ENCODE data around the gene SCAPER.

SCAPER gene

GRCh38 chr15:76553102-76553501 is 352.0 kb downstream of the SCAPER start:
- ChIA-PET POLR2A (no interaction called here), CTCF (no interaction called here)

GRCh38 chr15:76546805-76547204 is 358.3 kb downstream of the SCAPER start:
- no peak for TF ChIP-seq CTCF (IDR thresholded peaks at IDR 0.05; ENCODE audit: control extremely low read depth, extremely low read depth, low read depth, missing control alignments)
- ChIA-PET CTCF (no interaction called here), POLR2A (no interaction called here)
- no peak for DNase-seq (ENCODE audit: extremely low spot score)

More at GRCh38 chr15:76553102-76553501, 352.0 kb downstream of the SCAPER start:
- no peak for TF ChIP-seq CTCF (IDR thresholded peaks at IDR 0.05; ENCODE audit: control extremely low read depth, extremely low read depth, low read depth, missing control alignments)
- no peak for DNase-seq (ENCODE audit: extremely low spot score)

GRCh38 chr15:76533995-76534394 is 371.1 kb downstream of the SCAPER start:
- ChIA-PET CTCF (no interaction called here), POLR2A (no interaction called here)
- no peak for DNase-seq (ENCODE audit: extremely low spot score)
- TF ChIP-seq CTCF (IDR thresholded peaks at IDR 0.05; ENCODE audit: control extremely low read depth, extremely low read depth, low read depth, missing control alignments): no peak

- POLR2A ChIA-PET: no interaction called here
- CTCF ChIA-PET: no interaction called here
- DNase-seq (ENCODE audit: extremely low spot score): no peak
- TF ChIP-seq CTCF (IDR thresholded peaks at IDR 0.05; ENCODE audit: control extremely low read depth, extremely low read depth, low read depth, missing control alignments): no peak
These were observed 371.9 kb downstream of the SCAPER start for GRCh38 chr15:76533060-76533820.

GRCh38 chr15:76529911-76530310 is 375.2 kb downstream of the SCAPER start:
- TF ChIP-seq CTCF (IDR thresholded peaks at IDR 0.05; ENCODE audit: control extremely low read depth, extremely low read depth, low read depth, missing control alignments): no peak
- CTCF ChIA-PET: interaction anchor here (0.8 to 2.5 kb wide), 2 partner anchors 11 to 12 kb away, joined by 3 to 8 read pairs; no protein-coding TSS in a partner anchor
- POLR2A ChIA-PET: no interaction called here
- no peak for DNase-seq (ENCODE audit: extremely low spot score)

GRCh38 chr15:76526111-76526510 is 379.0 kb downstream of the SCAPER start:
- no peak for DNase-seq (ENCODE audit: extremely low spot score)
- POLR2A ChIA-PET: no interaction called here
- no peak for TF ChIP-seq CTCF (IDR thresholded peaks at IDR 0.05; ENCODE audit: control extremely low read depth, extremely low read depth, low read depth, missing control alignments)
- CTCF ChIA-PET: no interaction called here
